HG03045 (cell line): ENCODE data around the gene RNF157.

Experiments
- ATAC-seq: cut with Tn5 transposase; IDR thresholded peaks from one replicate; pipeline ENCODE4 v1.9.1; 2021; ENCODE audit warnings: mild to moderate bottlenecking, moderate library complexity; ENCODE audit not compliant: unreplicated experiment

Gene RNF157

GRCh38 chr17:76240461-76241203, at the start of gene RNF157:
RNF157 (minus strand) TSS chr17:76240493; CDS start chr17:76240240, 253 bp downstream.
- peak; percentile 69 for ATAC-seq

DNA sequence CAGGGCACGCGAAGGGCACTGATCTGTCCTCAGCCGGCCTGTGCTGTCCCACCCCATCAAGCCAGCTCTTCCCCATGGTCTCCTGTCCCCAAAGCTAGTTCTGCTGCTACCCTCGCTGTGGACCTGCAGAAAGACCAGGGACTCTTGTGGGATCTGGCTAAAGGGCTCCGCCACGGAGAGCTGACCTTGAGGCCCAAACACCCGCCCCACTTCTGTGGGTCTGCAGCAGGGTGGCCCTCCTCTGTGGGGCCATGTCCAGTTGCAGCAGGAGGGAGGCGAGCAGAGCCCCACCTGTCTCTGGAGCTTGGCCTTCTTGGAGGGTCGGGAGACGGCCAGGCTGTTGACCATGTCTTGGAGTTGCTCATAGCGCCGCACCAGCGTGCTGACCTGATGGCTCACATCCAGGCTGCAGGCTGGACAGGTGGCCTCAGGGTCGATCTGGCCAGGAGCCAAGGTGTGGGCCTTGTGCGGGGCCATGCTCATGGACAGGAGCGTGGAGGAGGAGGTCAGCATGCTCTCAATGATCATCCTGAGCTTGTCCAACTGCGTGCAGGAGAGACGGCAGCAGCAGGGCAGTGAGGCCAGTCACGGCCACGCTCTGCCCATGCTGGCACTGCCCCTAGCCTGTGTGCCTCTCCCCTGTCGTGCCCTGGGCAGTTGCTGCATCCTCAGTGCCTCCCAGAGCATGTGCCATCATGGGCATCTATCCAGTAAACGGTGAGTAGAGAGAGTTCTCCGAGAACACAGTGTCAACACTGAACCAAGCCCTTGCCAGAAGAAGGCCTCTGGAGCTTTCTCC, 41.5 kb upstream of the RNF157 start:
- no peak for ATAC-seq

GRCh38 chr17:76280650-76281049, 40.4 kb upstream of the RNF157 start:
- ATAC-seq: no peak

- ATAC-seq: no peak
These were observed 39.5 kb upstream of the RNF157 start for GRCh38 chr17:76279742-76280287.

GRCh38 chr17:76278952-76279741, 38.9 kb upstream of the RNF157 start:
- no peak for ATAC-seq

DNA sequence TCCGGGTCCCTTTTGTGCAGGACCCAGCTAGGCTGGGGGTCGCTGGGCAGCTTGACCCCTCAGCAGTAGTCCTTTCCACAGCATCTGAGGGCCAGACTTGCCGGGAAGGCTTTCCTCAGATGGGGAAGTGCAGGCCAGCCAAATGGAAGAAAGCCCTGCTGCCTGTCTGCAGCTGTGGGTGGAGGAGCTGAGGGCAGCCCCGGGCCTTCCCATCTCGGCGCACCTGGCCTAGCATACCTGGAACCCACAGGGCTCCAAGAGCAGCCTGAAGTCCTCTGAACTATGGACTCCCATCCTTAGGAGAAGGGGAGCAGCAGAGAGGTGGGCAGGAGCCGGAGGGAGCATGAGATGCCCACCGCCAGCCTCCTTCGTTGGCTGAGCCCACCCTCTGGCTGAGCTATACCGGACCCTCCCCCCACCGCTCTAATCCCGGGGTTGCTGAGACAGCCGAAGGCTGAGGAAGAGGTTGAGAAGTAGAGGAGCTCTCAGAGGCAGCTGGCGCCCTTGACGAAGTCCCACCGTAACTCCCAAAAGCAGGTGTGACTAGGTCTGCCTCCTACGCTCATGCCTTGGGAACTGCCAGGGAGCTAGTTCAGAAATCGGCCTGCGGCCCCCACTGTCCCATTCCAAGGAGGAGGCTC, 38.1 kb upstream of the RNF157 start:
- ATAC-seq: no peak

DNA sequence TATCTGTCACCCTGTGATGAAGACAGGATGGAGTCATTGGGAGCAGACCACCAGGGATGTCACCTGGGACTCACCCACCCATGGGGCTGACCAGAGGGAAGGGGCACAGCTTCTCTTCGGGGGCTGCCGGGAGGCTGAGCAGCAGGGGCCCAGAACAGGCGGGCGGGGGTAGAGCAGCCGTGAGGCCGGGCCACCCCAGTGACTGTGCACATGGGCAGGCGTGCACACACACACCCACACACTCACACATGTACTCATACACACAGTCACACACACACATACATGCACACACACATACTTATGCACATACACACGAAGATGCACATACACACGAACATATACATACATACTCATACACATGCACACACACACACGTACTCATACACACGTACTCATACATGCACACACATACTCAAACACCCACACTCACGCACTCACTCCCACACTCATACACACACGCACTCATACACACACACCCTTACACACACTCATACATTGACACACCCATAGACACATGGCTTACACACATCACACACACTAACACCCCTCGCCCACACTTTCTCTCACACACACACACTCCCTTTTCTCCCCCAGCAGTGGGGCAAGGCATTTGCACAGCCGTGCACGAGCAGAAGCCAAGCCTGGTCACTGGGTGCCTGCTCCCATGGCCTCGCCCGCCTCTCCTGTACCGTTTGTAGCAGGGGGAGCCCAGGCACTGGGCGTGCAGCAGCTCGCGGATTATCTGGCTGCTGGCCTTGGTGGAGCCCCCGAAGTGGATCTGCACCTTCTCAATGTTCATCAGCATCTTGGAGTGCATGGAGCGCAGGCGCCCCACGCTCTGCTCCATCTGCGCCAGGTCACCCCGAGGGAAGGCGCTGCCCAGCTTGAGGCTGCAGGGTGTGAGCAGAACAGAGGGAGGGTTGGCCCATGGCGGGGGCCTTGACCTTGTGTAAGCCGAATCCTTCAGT, 37.3 kb upstream of the RNF157 start:
- ATAC-seq: no peak

DNA sequence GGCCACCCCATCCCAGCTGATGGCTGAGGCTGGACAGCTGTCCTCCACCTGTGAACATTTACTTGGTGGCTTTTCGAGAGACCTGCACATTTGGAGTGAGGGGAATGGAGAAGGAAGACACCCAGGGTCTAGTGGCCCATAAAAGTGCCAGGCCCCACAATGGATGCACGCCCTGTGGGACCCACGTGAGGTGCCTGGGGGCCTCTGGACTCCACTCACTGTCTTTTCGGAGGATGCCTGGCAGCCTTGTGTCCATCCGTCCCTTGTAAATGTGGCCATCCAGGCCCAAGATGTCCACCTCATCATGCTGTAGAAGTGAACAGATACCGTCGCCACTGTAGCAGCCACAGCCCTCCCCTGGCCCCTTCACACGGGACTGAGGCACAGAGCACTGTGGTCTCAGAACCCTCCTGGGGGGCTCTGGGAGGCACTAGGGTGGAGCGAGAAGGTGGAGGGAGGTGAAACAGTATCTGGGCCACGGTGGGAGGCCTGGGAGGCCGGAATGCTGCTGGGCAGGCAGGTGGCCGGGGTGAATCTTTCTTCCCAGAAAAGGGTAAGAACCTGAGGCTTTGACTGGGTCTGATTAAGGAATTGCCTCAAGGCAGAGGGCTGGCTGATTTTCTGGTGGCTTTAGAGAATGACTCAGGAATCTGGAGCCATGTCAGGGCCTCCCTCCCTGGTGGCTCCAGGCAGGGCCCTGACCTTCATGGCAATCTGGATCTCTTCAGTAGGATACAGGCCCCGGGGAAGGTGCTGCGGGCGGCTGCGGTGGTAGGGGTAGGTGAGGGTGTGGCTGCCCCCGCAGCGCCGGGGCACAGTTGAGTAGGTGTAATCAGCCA, 36.4 kb upstream of the RNF157 start:
- no peak for ATAC-seq

GRCh38 chr17:76276069-76276431, 35.8 kb upstream of the RNF157 start:
- no peak for ATAC-seq

DNA sequence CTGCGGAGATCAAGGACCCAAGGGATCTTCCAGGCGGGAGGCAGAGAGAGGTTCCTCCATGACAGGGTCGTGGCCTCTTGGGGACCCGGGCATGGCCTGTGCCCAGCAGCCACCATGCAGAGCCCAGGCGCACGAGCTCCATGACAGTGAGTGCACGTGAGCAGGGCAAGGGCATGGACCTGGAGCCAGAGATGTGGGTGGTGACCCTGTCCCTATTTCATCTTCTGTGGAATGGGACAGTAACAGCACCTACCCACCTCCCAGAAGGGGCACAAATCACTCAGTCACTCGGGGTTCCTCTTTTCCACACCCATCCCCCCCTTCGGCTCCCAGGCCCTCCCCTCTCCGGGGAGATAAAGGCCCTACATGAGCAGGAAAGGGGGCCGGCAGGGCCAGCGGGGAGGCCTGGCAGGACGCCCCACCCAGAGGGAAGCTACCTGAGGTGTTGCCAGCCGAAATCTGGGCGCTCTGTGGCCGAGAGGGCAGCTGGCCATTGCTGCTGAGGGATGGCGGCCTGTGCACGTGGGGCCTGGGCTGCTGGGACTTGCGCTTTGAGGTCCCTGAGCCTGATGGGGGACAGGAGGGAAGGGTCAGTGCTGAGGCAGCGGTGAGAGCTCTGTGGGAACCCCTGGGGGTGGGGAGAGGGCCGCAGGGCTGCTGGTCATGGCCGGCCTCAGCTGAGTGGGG, 35.2 kb upstream of the RNF157 start:
- no peak for ATAC-seq

GRCh38 chr17:76274112-76274956, 34.0 kb upstream of the RNF157 start:
- ATAC-seq: no peak

GRCh38 chr17:76273445-76274111, 33.3 kb upstream of the RNF157 start:
- ATAC-seq: no peak

DNA sequence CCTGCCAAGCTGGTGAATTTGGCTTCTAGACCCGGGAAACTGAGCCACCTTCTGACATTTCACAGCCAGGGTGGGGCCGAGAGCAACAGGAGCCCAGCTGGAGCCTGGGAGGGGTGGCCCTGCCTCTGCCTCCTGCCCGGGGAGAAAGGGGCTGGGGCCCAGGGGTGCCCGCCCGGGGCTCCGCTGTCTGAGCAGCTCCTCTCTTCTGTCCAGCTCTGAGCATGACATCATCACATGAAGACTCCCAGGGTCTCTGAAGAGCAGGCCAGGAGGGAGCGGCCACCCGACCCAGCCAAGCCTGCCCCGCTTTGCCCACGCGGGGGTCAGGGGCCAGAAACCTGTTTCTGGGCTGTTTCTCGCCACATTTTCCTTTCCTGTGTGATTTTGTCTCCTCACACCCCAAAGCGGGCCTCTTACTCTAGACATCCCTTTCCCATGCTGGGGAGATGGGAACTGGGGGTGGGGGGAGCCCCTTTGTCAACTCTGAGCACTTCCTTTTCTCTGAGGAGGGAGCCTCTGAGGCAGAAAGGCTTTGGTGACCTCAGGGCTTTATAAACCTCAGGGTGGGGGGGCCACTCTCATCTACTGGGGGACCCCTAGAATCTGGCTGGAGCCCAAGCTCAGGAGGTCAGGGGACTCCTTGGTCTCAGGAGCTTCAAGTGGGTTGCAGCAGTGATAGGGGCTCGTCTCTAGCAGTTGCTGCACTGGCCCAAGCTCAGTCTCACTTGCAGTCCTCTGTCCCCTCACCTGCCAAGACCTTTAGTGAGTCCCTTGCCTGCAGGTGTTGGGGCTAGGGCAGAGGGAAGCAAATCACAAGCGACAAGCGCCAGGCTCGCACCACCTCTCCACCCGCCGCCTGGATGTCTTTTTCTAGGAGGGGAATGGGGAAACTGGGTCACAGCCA, 32.5 kb upstream of the RNF157 start:
- peak; percentile 23 for ATAC-seq

DNA sequence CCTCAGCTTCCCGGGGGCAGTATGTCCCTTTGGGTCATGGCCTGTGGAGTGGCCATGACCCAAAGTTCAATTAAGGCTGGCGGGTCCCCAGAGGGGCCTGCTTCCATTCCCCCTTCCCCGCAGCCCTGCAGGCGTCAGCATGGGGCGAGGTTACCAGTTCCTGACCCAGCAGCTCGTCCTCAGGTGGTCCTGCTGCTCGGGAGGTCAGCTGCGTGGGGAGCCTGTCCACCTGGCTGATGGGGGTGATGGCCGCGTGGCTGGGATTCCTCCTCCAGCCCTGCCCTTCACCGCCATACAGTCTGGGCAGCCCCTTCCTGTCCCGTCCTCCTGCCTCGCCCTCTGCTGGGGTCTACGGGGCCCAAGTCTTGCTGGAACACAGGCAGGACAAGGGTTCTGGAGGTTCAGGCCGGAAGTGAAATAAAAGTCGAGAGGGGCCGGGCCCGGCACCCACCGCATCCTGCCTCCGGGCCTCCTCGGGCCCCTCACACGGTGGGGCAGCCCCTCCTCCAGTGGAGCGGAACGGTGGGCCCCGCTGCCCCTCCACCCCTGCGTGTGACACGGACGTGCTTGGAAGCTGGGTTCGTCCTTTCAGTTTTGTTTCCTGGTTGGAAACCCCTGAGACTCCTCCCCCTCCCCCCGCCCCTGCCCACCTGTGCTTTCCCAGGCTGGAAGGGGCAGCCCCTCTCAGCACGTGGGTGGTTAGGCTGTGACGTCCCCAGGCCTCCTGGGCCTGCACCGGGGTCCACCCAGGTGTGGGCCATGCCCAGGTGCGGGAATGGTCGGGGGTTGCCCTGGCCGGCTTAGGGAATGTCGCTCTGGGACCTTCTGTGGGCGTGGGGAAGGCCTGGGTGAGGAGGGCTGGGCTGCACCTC, 31.6 kb upstream of the RNF157 start:
- ATAC-seq: peak; percentile 45
